T-cell (primary cell): ENCODE data around the gene SCO2. TPM values are rescaled to one million over a fixed set of nuclear protein-coding genes. Genes with fewer than 3 reads are reported as not detected.
A peak's percentile ranks its signal among the peaks of the same experiment; 100 is the strongest.

Experiments used
- ATAC-seq, 4 experiments: fragments of 200-7000 bp in 3 of 4; fragments of 150-1000 bp in 1 of 4; cut with Tn5 transposase; replicated peaks in 1 of 4; 1 replicate in 3 of 4; 2 replicates in 1 of 4; pipeline ENCODE4 v1.10.0; 2021; ENCODE audit warnings: moderate library complexity in 3 of 4, mild to moderate bottlenecking in 2 of 4, moderate number of reproducible peaks in 1 of 4
- CTCF ChIA-PET, 2 donors: fragments of 300-600 bp; sonication (Branson Sonifier 250); formaldehyde crosslinking; loops; one replicate each; lab custom pipeline; 2022; ENCODE audit warnings: antibody characterized with exemption in 2 of 2; lab: Charles Lee
- POLR2A ChIA-PET, 2 donors: fragments of 300-600 bp; sonication (Branson Sonifier 250); formaldehyde crosslinking; loops; one replicate each; lab custom pipeline; 2022; ENCODE audit warnings: antibody characterized with exemption in 2 of 2; lab: Charles Lee
- DNase-seq, 35 experiments: peaks; one replicate each; pipeline versions ENCODE4 v3.0.0 to v3.0.0-alpha.2; 2013 to 2023
- H3K27ac ChIP-seq: one replicate; pipeline ENCODE4 v1.5.1; 2013; ENCODE audit warnings: low read length
- H3K27me3 ChIP-seq, 2 experiments: replicated peaks in 1 of 2; 1 replicate in 1 of 2; 2 replicates in 1 of 2; pipeline versions ENCODE4 v1.6.1 to v1.7.0; 2013; ENCODE audit warnings: low read length in 1 of 2, mixed read lengths in 1 of 2; ENCODE audit not compliant: control insufficient read depth in 2 of 2, insufficient read depth in 2 of 2; ENCODE audit errors: extremely low read depth in 1 of 2
- H3K36me3 ChIP-seq, 2 donors: 1 replicate in 1 of 2; 2 replicates in 1 of 2; pipeline versions ENCODE4 v1.6.1 to v1.7.0; 2013; ENCODE audit warnings: low read length in 1 of 2; ENCODE audit not compliant: control insufficient read depth in 2 of 2, insufficient read depth in 1 of 2; ENCODE audit errors: extremely low read depth in 1 of 2
- H3K4me1 ChIP-seq, 2 experiments: 1 replicate in 1 of 2; 2 replicates in 1 of 2; pipeline versions ENCODE4 v1.6.1 to v1.7.0; 2013; ENCODE audit warnings: low read length in 2 of 2, mixed read lengths in 1 of 2; ENCODE audit not compliant: insufficient read depth in 2 of 2, control insufficient read depth in 1 of 2; ENCODE audit errors: extremely low read depth in 1 of 2
- H3K4me3 ChIP-seq, 2 donors: 1 replicate in 1 of 2; 2 replicates in 1 of 2; pipeline versions ENCODE4 v1.5.1 to v1.7.0; 2013; ENCODE audit warnings: mild to moderate bottlenecking in 2 of 2, low read length in 1 of 2, moderate library complexity in 1 of 2; ENCODE audit not compliant: control insufficient read depth in 1 of 2; ENCODE audit errors: extremely low read depth in 1 of 2
- H3K9me3 ChIP-seq: 2 replicates; pipeline ENCODE4 v1.7.0; 2013
- H3K27ac Mint-ChIP-seq, 2 donors: one replicate each; pipeline ENCODE4 v1.8.0; 2020 to 2021; ENCODE audit warnings: mild to moderate bottlenecking in 2 of 2, mixed read lengths in 2 of 2
- H3K27me3 Mint-ChIP-seq, 2 donors: one replicate each; pipeline ENCODE4 v1.8.0; 2021 to 2022; ENCODE audit warnings: mixed read lengths in 2 of 2
- H3K36me3 Mint-ChIP-seq: one replicate; pipeline ENCODE4 v1.8.0; 2021; ENCODE audit warnings: mixed read lengths
- H3K4me1 Mint-ChIP-seq, 3 donors: one replicate each; pipeline ENCODE4 v1.8.0; 2020 to 2022; ENCODE audit warnings: mixed read lengths in 3 of 3, mild to moderate bottlenecking in 1 of 3
- H3K4me3 Mint-ChIP-seq, 3 donors: one replicate each; pipeline ENCODE4 v1.8.0; 2020 to 2022; ENCODE audit warnings: mild to moderate bottlenecking in 3 of 3, mixed read lengths in 3 of 3, moderate library complexity in 3 of 3
- H3K9me3 Mint-ChIP-seq, 3 donors: one replicate each; pipeline ENCODE4 v1.8.0; 2020 to 2022; ENCODE audit warnings: mixed read lengths in 3 of 3
- WGBS: methylation state at CpG from one replicate; pipeline ENCODE4 v1.1.5; 2013; ENCODE audit warnings: missing lambda C conversion rate; ENCODE audit not compliant: insufficient coverage; 5-methylcytosine and 5-hydroxymethylcytosine counted together
- total RNA-seq, 35 experiments: library from RNA in 6 of 35; stranded (reverse) in 6 of 35; fragments of 120-200 nt in 1 of 35; gene quantifications; one replicate each; pipeline versions ENCODE4 v1.2.1 to v1.2.4 and lab custom pipeline; 2013 to 2026

The SCO2 gene
- total RNA-seq, 5 donors from 2014 or later (not counting 1 experiment from before 2014, with no cell fraction given): 3.3 to 5.6 (median 4.0) TPM

GRCh38 chr22:50483977-50484853 lies 41.2 kb downstream of the SCO2 start:
- Mint-ChIP-seq H3K4me1 (peaks cover 5 to 9% (median 9%) of the 10 kb centered on the region in 3 donors), H3K27me3 (peaks cover 0 to 5% of the 10 kb centered on the region in 2 donors), H3K4me3 (no peak overlapping the region), H3K27ac (no peak overlapping the region), H3K9me3 (no peaks in the 10 kb centered on the region), H3K36me3 (no peaks in the 10 kb centered on the region)
- H3K9me3 ChIP-seq: no peaks in the 10 kb centered on the region
- POLR2A ChIA-PET: no interaction called here
- H3K4me3 ChIP-seq: no peak overlapping the region
- H3K36me3 ChIP-seq: no peaks in the 10 kb centered on the region
- 86% methylated on average over 25 of the region's 31 CpGs for WGBS
- DNase-seq: no peak
- H3K27ac ChIP-seq: no peak overlapping the region
- peaks cover 0 to 48% of the 10 kb centered on the region in 2 experiments for H3K27me3 ChIP-seq
- no peak for ATAC-seq
- peaks cover 6 to 26% of the 10 kb centered on the region in 2 experiments for H3K4me1 ChIP-seq
- CTCF ChIA-PET: no interaction called here

DNA sequence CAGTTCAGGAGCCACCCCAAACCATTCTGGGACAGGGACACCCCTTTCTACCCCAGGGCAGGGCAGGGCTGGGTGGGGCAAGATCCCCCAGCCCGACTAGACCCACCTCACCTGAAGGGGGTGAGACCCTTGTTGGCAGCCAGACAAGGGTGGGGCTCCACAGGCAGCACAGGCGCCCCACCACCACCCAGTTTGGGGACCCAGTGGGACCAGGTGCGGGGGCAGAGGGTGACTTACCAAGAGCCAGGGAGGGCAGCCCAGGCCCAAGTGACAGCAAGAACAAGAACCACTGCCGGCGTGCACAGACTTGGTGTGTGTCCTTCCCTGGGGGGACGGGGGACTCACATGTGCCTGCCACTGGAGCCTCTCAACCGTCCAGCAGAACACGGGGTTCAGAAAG lies 41.8 kb downstream of the SCO2 start:
- Mint-ChIP-seq H3K27ac (no peak overlapping the region), H3K36me3 (no peaks in the 10 kb centered on the region), H3K4me3 (peak overlapping the region in 1 of 3 donors; percentile 30), H3K4me1 (peaks cover 5 to 9% (median 9%) of the 10 kb centered on the region in 3 donors), H3K27me3 (peaks cover 0 to 5% of the 10 kb centered on the region in 2 donors), H3K9me3 (no peaks in the 10 kb centered on the region)
- no peak for ATAC-seq
- POLR2A ChIA-PET: no interaction called here
- Histone ChIP-seq H3K9me3 (no peaks in the 10 kb centered on the region), H3K4me3 (no peak overlapping the region), H3K36me3 (no peaks in the 10 kb centered on the region), H3K4me1 (peaks cover 6 to 26% of the 10 kb centered on the region in 2 experiments), H3K27me3 (peaks cover 0 to 48% of the 10 kb centered on the region in 2 experiments), H3K27ac (no peak overlapping the region)
- CTCF ChIA-PET: no interaction called here
- 89% methylated on average over 8 of the region's 8 CpGs for WGBS
- DNase-seq: no peak

DNA sequence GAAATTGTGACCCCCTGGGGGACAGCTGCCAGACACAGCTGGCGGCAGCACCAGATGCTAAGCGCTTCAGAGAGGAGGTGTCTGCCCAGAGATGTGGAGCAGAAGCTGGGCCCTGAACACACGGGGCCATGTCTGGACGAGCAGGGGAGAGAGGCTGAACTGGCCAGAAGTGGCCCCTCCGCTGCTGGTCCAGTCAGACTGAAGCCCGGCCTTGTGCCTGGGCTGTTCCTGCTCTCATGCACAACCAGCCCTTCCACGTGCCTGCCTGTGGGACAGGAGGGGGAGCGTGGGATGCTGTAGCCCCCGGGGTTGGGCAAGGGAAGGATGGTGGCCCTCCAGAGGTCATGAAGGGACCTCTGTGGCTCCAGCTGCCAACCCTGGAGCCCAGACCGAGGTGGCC lies 42.3 kb downstream of the SCO2 start:
- Mint-ChIP-seq H3K4me3 (peak overlapping the region in 2 of 3 donors; percentile 21 to 30), H3K4me1 (peaks cover 5 to 9% (median 9%) of the 10 kb centered on the region in 3 donors), H3K27me3 (peaks cover 0 to 5% of the 10 kb centered on the region in 2 donors), H3K36me3 (no peaks in the 10 kb centered on the region), H3K9me3 (no peaks in the 10 kb centered on the region), H3K27ac (no peak overlapping the region)
- no peak for DNase-seq
- 95% methylated on average over 9 of the region's 10 CpGs for WGBS
- H3K27ac ChIP-seq: no peak overlapping the region
- ChIA-PET CTCF (no interaction called here), POLR2A (no interaction called here)
- no peak for ATAC-seq
- peaks cover 0 to 47% of the 10 kb centered on the region in 2 experiments for H3K27me3 ChIP-seq
- no peak overlapping the region for H3K4me3 ChIP-seq
- no peaks in the 10 kb centered on the region for H3K36me3 ChIP-seq
- H3K9me3 ChIP-seq: no peaks in the 10 kb centered on the region
- peaks cover 6 to 26% of the 10 kb centered on the region in 2 experiments for H3K4me1 ChIP-seq

DNA sequence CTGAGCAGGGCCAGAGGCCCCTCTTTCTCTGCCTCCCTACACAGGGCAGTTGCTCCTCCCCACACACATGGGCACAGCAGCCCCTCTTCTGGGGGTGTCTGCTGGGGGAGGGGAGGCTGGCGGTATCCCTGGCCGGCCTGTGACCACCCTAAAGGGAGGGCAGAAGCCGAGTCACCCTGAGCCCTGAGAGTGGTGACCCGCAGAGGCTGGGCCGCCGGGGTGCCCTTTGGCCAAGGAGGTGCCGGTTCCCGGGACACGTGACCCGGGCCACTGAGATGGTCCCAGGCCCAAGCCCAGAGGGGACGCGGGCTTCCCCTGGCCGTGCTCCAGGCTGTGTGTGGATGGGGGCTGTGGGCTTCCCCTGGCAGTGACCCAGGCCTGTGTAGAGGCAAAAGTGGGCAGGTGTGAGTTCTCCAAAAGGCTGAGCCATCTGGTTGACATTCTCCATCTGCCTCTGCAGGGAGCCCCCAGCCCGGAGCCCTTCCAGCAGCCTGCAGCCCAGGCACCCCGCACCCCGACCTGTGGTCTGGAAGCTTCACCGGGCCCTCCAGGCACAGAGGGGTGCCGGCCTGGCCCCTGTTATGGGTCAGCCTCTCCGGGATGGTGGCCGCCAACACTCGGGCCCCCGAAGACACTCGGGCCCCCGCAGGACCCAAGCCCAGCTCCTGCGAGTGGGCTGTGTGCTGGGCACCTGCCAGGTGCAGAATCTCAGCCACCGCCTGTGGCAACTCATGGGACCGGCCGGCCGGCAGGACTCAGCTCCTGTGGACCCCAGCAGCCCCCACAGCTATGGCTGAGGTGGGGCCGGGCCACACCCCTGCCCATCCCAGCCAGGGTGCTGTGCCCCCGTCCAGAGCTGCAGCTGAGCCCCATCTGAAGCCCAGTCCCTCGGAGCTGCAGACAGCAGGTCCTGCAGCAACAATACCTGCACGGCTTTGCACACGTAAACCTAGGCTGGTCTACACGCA lies 43.0 kb downstream of the SCO2 start:
- Histone ChIP-seq H3K36me3 (no peaks in the 10 kb centered on the region), H3K4me1 (peaks cover 6 to 24% of the 10 kb centered on the region in 2 experiments), H3K4me3 (peak overlapping the region; percentile 46 to 49), H3K27me3 (peaks cover 0 to 42% of the 10 kb centered on the region in 2 experiments), H3K9me3 (no peaks in the 10 kb centered on the region), H3K27ac (no peak overlapping the region)
- ChIA-PET CTCF (interaction anchor here in 1 of 2 donors (0.7 kb wide), 1 partner anchor 66 kb away, joined by 7 read pairs; no protein-coding TSS in a partner anchor), POLR2A (no interaction called here)
- WGBS: 85% methylated on average over 33 of the region's 35 CpGs
- peaks cover 5 to 9% (median 9%) of the 10 kb centered on the region in 3 donors for H3K4me1 Mint-ChIP-seq
- peak overlapping the region; percentile 72 to 75 (median 73) for H3K4me3 Mint-ChIP-seq
- DNase-seq: no peak
- H3K27ac Mint-ChIP-seq: no peak overlapping the region
- no peaks in the 10 kb centered on the region for H3K9me3 Mint-ChIP-seq
- no peak for ATAC-seq
- no peaks in the 10 kb centered on the region for H3K36me3 Mint-ChIP-seq
- peaks cover 0 to 5% of the 10 kb centered on the region in 2 donors for H3K27me3 Mint-ChIP-seq

GRCh38 chr22:50481440-50482106 lies 43.8 kb downstream of the SCO2 start, which contains the start of gene ADM2:
TSS of gene ADM2 (plus strand) at chr22:50481543. CDS start at chr22:50481848, 305 bp downstream.
- Mint-ChIP-seq H3K4me1 (peaks cover 5 to 13% (median 10%) of the 10 kb centered on the region in 3 donors), H3K9me3 (no peaks in the 10 kb centered on the region), H3K4me3 (peak within 1 kb of the TSS; percentile 73 to 75 (median 74)), H3K27me3 (peaks cover 0 to 5% of the 10 kb centered on the region in 2 donors), H3K27ac (peak within 1 kb of the TSS in 1 of 2 donors; percentile 22), H3K36me3 (no peaks in the 10 kb centered on the region)
- ATAC-seq: peak; percentile 82 to 95 (median 86)
- H3K27me3 ChIP-seq: peaks cover 0 to 35% of the 10 kb centered on the region in 2 experiments
- POLR2A ChIA-PET: no interaction called here
- no peak within 1 kb of the TSS for H3K27ac ChIP-seq
- CTCF ChIA-PET: interaction anchor here in 1 of 2 donors (0.7 kb wide), 1 partner anchor 67 kb away, joined by 7 read pairs; no protein-coding TSS in a partner anchor
- DNase-seq: peak in 31 of 35 experiments; percentile 28 to 73 (median 53)
- no peaks in the 10 kb centered on the region for H3K36me3 ChIP-seq
- 1% methylated on average over 63 of the region's 70 CpGs for WGBS
- peak within 1 kb of the TSS; percentile 46 to 49 for H3K4me3 ChIP-seq
- no peaks in the 10 kb centered on the region for H3K9me3 ChIP-seq
- peaks cover 6 to 24% of the 10 kb centered on the region in 2 experiments for H3K4me1 ChIP-seq
